Common myeloid progenitor, CD34-positive (primary cell): ENCODE measurements around the gene SSBP2.

ENCODE experiments used
- CTCF ChIA-PET: fragments of 350-600 bp; sonication (Branson Sonifier 250); formaldehyde crosslinking; loops from one replicate; lab custom pipeline; 2021; ENCODE audit warnings: antibody characterized with exemption; lab: Charles Lee
- POLR2A ChIA-PET: fragments of 350-600 bp; sonication (Branson Sonifier 250); formaldehyde crosslinking; loops from one replicate; lab custom pipeline; 2021; ENCODE audit warnings: antibody characterized with exemption; lab: Charles Lee
- DNase-seq, 3 donors: peaks; one replicate each; pipeline versions ENCODE4 v3.0.0 to v3.0.0-alpha.2; 2013
- H3K27ac ChIP-seq, 2 experiments: 1 replicate in 1 of 2; 2 replicates in 1 of 2; pipeline ENCODE4 v1.7.0; 2013; ENCODE audit warnings: inconsistent platforms in 2 of 2, low read length in 2 of 2, mild to moderate bottlenecking in 2 of 2, low read depth in 1 of 2, moderate library complexity in 1 of 2; ENCODE audit not compliant: severe bottlenecking in 2 of 2, insufficient read depth in 1 of 2, poor library complexity in 1 of 2
- H3K27me3 ChIP-seq, 5 experiments: replicated peaks in 2 of 5; 1 replicate in 3 of 5; 2 replicates in 2 of 5; pipeline versions ENCODE4 v1.6.1 to v1.7.0; 2013; ENCODE audit warnings: low read length in 4 of 5, mild to moderate bottlenecking in 2 of 5, moderate library complexity in 2 of 5, inconsistent platforms in 1 of 5; ENCODE audit not compliant: insufficient read depth in 5 of 5, control insufficient read depth in 4 of 5
- H3K36me3 ChIP-seq, 4 experiments: 1 replicate in 2 of 4; 2 replicates in 2 of 4; pipeline versions ENCODE4 v1.6.1 to v1.7.0; 2013; ENCODE audit warnings: low read length in 3 of 4, control low read depth in 1 of 4, mild to moderate bottlenecking in 1 of 4; ENCODE audit not compliant: control insufficient read depth in 4 of 4, insufficient read depth in 4 of 4
- H3K4me1 ChIP-seq, 4 experiments: 1 replicate in 3 of 4; 2 replicates in 1 of 4; pipeline versions ENCODE4 v1.6.1 to v1.7.1; 2013; ENCODE audit warnings: low read length in 3 of 4, mild to moderate bottlenecking in 3 of 4, control low read depth in 1 of 4, inconsistent platforms in 1 of 4, moderate library complexity in 1 of 4; ENCODE audit not compliant: control insufficient read depth in 4 of 4, insufficient read depth in 4 of 4; ENCODE audit errors: control extremely low read depth in 1 of 4
- H3K4me3 ChIP-seq, 7 experiments: 1 replicate in 4 of 7; 2 replicates in 3 of 7; pipeline versions ENCODE4 v1.5.1 to v1.7.0; 2013; ENCODE audit warnings: mild to moderate bottlenecking in 7 of 7, low read length in 6 of 7, moderate library complexity in 6 of 7, inconsistent platforms in 2 of 7, low read depth in 2 of 7, control low read depth in 1 of 7; ENCODE audit not compliant: insufficient read depth in 4 of 7, control insufficient read depth in 1 of 7; ENCODE audit errors: extremely low read depth in 1 of 7
- H3K9me3 ChIP-seq, 5 experiments: 1 replicate in 4 of 5; 2 replicates in 1 of 5; pipeline versions ENCODE4 v1.6.1 to v1.7.1; 2013; ENCODE audit warnings: low read length in 4 of 5, mild to moderate bottlenecking in 2 of 5, inconsistent platforms in 1 of 5, low read depth in 1 of 5, moderate library complexity in 1 of 5; ENCODE audit not compliant: control insufficient read depth in 4 of 5, insufficient read depth in 2 of 5; ENCODE audit errors: control extremely low read depth in 1 of 5
- WGBS: methylation state at CpG from one replicate; pipeline ENCODE4 v1.1.5; 2013; ENCODE audit not compliant: insufficient coverage; 5-methylcytosine and 5-hydroxymethylcytosine counted together

The SSBP2 gene

DNA sequence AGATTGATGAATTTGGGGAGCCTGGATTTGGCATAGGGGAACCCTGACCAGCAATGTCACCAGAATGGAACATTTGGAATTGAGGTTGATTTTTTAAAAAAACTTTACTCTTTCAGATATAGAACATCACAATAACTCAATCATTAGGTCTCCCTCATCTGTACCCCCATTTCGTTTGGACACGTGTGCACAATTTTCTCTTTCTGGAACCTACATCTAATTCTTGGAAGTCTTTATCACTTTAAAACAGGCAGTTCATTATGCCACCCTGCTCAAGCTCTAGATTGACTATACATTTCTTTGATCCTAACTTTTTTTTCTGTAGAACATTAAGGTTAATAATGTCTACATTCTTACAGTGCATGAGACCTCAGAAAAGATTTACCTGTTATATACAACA is 3.7 kb upstream of the SSBP2 start:
- no peak overlapping the region for H3K4me3 ChIP-seq
- POLR2A ChIA-PET, result no interaction called here

DNA sequence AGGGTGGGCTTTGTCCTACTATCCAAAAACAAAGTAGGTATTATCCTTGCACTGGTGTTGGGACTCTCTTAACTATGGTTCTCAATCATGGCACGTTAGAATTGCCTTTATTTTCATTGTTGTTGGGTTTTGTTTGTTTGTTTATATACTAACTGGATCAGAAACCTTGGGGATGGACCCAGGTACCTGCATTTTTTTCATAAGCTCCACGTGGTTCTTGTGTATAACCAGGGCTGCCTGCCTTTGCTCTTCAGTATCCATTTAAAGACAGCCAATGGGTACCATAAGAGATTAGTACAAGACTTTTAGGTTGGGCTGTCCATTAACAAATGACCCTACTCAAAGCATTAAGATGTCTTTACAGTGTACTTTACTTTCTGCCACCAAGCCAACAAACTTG is 2.5 kb upstream of the SSBP2 start:
- WGBS, result 100% methylated on average over 1 of the region's 2 CpGs
- no peak for DNase-seq
- no peaks in the 10 kb centered on the region for H3K36me3 ChIP-seq
- H3K4me1 ChIP-seq, result peaks cover 9 to 22% (median 13%) of the 10 kb centered on the region in 4 experiments
- H3K27ac ChIP-seq, result no peak overlapping the region
- H3K9me3 ChIP-seq, result no peaks in the 10 kb centered on the region
- no peak overlapping the region for H3K4me3 ChIP-seq
- H3K27me3 ChIP-seq, result no peaks in the 10 kb centered on the region
- POLR2A ChIA-PET, result no interaction called here
- CTCF ChIA-PET, result interaction anchor here (0.6 to 5.2 kb wide), 4 partner anchors 93 to 412 kb away, joined by 3 to 56 read pairs (median 4); no protein-coding TSS in a partner anchor

More for the DNA sequence above, 3.7 kb upstream of the SSBP2 start:
- Histone ChIP-seq H3K4me1 (peaks cover 3 to 18% (median 9%) of the 10 kb centered on the region in 4 experiments), H3K9me3 (no peaks in the 10 kb centered on the region), H3K27ac (no peak overlapping the region), H3K27me3 (no peaks in the 10 kb centered on the region), H3K36me3 (no peaks in the 10 kb centered on the region)
- 86% methylated on average over 2 of the region's 2 CpGs for WGBS
- CTCF ChIA-PET, result interaction anchor here (0.6 to 2.0 kb wide), 6 partner anchors 18 to 173 kb away, joined by 3 to 4 read pairs (median 4); no protein-coding TSS in a partner anchor
- DNase-seq, result no peak

DNA sequence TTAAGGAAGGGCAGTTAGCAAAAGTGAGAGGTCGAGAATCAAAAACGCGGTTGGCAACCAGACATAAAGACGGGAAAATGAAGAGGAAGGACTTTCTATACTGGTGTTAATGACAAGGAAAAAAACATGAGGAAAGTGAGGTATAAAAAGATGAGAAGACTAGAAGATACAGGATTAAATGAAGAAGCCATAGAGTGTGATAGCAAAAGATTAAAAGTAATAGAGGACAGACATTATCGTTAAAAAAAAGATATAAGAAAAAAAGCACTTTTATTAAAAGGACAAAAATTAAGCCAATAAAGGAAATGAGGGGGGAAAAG is 1.7 kb upstream of the SSBP2 start:
- Histone ChIP-seq H3K4me3 (peak overlapping the region in 1 of 7 experiments; percentile 70), H3K9me3 (no peaks in the 10 kb centered on the region), H3K36me3 (no peaks in the 10 kb centered on the region), H3K4me1 (peaks cover 16 to 23% (median 20%) of the 10 kb centered on the region in 4 experiments), H3K27me3 (no peaks in the 10 kb centered on the region), H3K27ac (peak overlapping the region in 1 of 2 experiments; percentile 89)
- ChIA-PET CTCF (interaction anchor here (1.0 to 5.2 kb wide), 5 partner anchors 9 to 413 kb away, joined by 3 to 56 read pairs (median 5); no protein-coding TSS in a partner anchor), POLR2A (interaction anchor here (2.8 kb wide), 1 partner anchor 99 kb away, joined by 52 read pairs; no protein-coding TSS in a partner anchor)
- WGBS, result 96% methylated on average over 3 of the region's 5 CpGs
- no peak for DNase-seq

DNA sequence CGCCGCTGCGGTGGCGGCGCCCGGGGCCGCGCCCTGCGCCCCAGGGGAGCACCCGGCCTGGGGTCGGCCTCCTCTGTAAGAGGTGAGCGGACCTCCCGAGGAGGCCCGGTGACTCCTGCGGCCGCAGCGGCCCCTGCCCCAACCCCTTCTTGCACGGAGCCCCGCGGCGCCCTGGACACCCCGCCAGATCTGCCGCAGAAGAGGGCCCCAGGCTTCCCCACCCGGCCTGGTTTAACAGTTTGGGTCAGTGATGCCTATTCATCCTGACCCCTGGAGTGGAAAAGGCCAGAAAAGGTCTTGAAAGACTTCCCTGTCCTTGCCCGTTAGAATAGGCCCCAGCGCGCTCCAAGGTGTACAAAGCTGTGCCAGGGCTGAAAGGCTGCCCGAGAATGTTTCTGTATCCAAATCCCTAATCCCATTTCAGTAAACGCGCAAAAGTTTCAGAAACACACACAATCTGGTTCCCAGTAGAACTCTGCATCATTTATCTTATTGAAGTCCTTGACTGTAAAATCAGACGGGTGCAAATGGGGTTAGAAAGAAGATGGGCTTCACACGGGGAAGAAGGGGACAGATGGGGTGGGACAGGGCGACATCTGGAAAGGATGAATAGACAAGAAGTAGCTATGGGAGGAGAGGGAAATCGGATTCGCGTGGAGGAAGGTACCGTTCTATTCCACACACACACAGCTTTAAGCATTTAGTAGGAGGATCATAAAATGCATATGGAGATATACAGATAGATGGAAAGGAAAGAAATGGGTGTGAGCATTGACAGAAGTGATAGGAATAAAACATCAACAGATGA is 1.1 kb upstream of the SSBP2 start:
- ChIA-PET POLR2A (interaction anchor here (0.5 to 2.8 kb wide), 6 partner anchors 27 to 334 kb away, joined by 4 to 52 read pairs (median 4); no protein-coding TSS in a partner anchor), CTCF (interaction anchor here (0.9 to 5.2 kb wide), 14 partner anchors 10 to 474 kb away, joined by 3 to 56 read pairs (median 3); no protein-coding TSS in a partner anchor)
- DNase-seq, result no peak
- 11% methylated on average over 26 of the region's 37 CpGs for WGBS
- H3K9me3 ChIP-seq, result no peaks in the 10 kb centered on the region
- peak overlapping the region; percentile 82 to 89 for H3K27ac ChIP-seq
- H3K4me3 ChIP-seq, result peak overlapping the region; percentile 38 to 80 (median 70)
- H3K4me1 ChIP-seq, result peaks cover 16 to 28% (median 22%) of the 10 kb centered on the region in 4 experiments
- H3K27me3 ChIP-seq, result no peaks in the 10 kb centered on the region
- no peaks in the 10 kb centered on the region for H3K36me3 ChIP-seq

DNA sequence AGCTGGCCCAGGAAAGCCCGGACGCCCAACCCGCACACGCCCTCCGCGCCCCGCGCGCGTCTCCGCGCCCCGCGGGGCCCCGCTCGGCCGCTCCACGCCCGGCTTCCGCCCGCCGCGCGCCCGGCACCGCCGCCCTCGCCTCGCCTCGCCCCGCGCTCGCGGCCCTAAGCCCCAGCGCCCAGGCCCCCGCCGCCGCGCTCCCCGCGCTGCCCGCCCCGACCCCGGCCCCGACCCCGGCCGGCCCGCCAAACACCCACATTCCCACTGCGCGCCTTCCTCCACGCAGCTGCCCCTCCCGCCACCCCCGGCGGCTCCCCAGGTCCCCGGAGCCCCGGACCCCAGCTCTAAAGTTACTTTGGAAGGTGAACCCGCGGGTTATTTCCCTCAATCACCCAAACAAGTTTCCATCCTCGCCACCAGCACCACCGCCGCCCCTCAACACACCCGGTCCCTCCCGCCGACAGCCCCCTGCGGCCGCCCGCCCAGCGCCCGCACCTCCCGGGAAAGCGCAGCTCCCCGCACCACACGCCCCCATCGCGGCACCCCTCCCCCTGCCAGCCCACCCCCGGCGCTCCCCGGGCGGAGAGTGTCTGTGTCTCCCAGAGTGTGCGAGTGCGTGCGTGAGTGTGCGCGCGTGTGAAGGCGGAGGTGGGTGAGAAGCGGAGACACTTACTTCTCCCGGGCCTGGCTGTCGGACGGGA is 439 bp downstream of the SSBP2 start:
- Histone ChIP-seq H3K9me3 (no peaks in the 10 kb centered on the region), H3K27ac (peak overlapping the region; percentile 90 to 96), H3K4me1 (peaks cover 18 to 42% (median 29%) of the 10 kb centered on the region in 4 experiments), H3K4me3 (peak overlapping the region; percentile 68 to 94 (median 87)), H3K27me3 (no peaks in the 10 kb centered on the region), H3K36me3 (peaks cover 0 to 2% (median 0%) of the 10 kb centered on the region in 4 experiments)
- peak in 2 of 3 donors; percentile 36 to 49 for DNase-seq
- POLR2A ChIA-PET, result interaction anchor here (0.6 to 2.8 kb wide), 6 partner anchors 15 to 244 kb away, joined by 4 to 52 read pairs (median 4); no protein-coding TSS in a partner anchor
- 0% methylated on average over 43 of the region's 90 CpGs for WGBS
- CTCF ChIA-PET, result interaction anchor here (0.7 to 5.2 kb wide), 15 partner anchors 31 to 475 kb away, joined by 3 to 56 read pairs (median 3); no protein-coding TSS in a partner anchor

DNA sequence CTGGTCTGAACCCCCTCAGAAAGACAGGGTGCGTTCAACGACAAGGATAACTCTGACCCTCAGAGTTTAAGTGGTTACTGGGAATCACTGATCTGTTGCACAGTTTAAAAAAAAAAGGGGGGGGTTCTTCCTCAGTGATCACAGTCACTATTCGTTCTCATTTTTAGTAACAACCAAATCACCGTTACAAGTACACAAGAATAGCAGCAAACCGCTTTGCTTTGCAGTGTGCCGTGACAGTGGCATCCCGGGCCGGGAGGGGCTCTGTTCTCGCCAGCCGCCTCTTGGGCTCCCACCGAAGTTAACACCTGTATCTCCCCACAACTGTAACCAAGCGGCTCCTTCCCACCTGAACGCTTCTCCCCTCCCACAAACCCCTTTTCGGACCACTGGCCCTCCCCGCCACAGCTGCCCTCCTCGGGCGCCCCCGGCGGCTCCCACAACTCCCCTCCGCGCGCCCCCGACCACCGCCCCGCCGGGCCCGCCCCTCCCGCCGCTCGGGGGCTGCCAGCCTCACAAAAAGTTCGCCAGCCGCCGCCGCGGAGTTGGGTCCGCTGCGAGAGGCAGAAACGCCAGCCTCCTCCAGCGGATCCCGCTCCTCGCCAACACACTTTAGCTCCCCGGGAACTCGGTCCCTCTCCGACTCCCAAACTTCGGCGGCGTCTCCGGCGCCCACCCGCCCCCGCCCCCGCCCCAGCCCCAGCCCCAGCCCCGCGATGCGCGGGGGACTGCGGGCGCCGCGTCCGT is 1.2 kb downstream of the SSBP2 start:
- peak overlapping the region; percentile 78 to 93 for H3K27ac ChIP-seq

More for the DNA sequence above, 1.2 kb downstream of the SSBP2 start:
- ChIA-PET POLR2A (interaction anchor here (2.8 kb wide), 1 partner anchor 102 kb away, joined by 52 read pairs; no protein-coding TSS in a partner anchor), CTCF (interaction anchor here (0.6 to 5.2 kb wide), 10 partner anchors 40 to 409 kb away, joined by 3 to 56 read pairs (median 3); no protein-coding TSS in a partner anchor)
- H3K9me3 ChIP-seq, result no peaks in the 10 kb centered on the region
- under 1% methylated on average over 30 of the region's 61 CpGs for WGBS
- peaks cover 0 to 2% (median 0%) of the 10 kb centered on the region in 4 experiments for H3K36me3 ChIP-seq
- DNase-seq, result peak in 2 of 3 donors; percentile 67 to 74
- H3K27me3 ChIP-seq, result no peaks in the 10 kb centered on the region
- H3K4me1 ChIP-seq, result peaks cover 18 to 42% (median 29%) of the 10 kb centered on the region in 4 experiments
- H3K4me3 ChIP-seq, result peak overlapping the region; percentile 68 to 94 (median 79)
